HG02884 (cell line): Measurements from ENCODE around the gene TTC21B.

Experiments
- ATAC-seq: cut with Tn5 transposase; IDR thresholded peaks from one replicate; pipeline ENCODE4 v1.9.1; 2021; ENCODE audit warnings: mild to moderate bottlenecking, moderate library complexity; ENCODE audit not compliant: unreplicated experiment

TTC21B gene

GRCh38 chr2:165927353-165927752 is 26.2 kb downstream of the TTC21B start:
- ATAC-seq, result no peak

- no peak for ATAC-seq
Observed at GRCh38 chr2:165924946-165925345, 28.6 kb downstream of the TTC21B start.

DNA sequence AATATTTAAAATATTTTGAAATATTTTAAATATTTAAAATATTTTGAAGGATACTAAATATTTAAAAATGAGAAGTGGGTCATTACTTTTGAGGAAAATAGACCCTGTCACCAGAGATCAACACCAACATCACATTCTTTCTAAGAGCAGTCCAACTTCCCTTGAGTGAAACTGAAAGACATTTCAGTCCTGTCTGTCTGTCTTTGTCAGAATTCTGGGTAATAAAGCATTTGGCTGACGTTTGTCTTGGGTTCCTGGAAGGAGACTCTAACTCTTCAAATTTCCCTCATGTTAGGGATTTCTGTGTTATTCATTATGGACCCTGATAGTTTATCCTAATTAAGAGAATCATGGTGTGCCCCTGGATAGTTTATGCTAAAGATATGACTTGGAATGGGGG is 32.8 kb downstream of the TTC21B start:
- no peak for ATAC-seq

DNA sequence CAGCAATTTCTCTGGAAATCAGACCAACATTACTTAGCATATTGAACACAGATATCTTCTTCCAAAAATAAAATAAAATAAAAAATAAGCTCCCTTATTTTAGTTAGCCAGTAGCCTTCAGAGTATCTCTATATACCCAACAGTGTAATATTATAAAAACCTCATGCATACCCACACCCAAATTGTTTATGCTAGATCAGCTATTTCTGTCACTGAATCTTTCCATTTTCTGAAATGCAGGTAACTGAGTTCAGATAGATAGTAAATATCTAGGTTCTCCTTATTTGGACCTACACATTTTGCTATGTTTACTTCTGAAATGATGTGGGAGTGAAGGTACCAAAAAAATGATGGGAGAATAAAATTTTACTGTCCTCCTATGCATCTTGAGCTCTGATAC is 39.9 kb downstream of the TTC21B start:
- ATAC-seq, result no peak

DNA sequence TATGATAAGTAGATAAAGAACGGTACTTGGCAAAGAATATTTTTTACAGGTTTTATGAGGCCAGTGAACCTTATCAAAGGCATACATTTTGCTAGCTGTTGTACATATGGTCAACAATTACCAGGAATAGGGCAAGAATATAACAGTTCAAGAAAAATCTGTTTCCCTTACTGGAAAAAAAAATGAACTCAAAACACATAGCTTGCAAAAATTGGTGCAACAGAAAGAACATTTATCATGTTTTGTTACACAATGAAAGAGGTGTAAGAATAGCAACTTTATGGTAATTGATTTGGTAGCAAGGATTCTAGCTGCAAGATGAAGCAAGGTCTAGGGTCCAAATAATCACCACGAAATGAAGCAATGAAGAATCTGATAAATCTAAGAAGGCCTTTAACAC is 41.6 kb downstream of the TTC21B start:
- no peak for ATAC-seq

DNA sequence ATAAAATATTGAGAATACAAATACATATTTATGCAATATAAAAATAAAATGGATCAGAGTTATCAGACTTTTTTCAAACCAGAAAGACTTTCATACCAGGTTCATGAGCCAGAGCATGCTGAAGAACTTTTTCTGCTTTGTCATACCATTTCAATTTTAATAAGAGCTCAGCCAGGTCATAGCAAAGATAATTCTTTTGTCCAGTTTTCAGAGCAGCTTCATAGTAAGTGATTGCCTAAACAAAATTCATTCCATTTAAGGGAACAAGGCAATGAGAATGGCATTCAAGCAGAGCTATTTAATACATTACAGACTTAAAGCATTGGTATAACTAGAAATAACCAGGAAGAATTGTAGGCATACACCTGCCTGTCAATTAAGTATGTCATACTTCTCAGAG is 42.3 kb downstream of the TTC21B start:
- no peak for ATAC-seq

- no peak for ATAC-seq
Observed at GRCh38 chr2:165909466-165909865, 44.1 kb downstream of the TTC21B start.

- ATAC-seq, result no peak
Observed at GRCh38 chr2:165905854-165906253, 47.7 kb downstream of the TTC21B start.

GRCh38 chr2:165905269-165905668 is 48.3 kb downstream of the TTC21B start:
- ATAC-seq, result no peak

DNA sequence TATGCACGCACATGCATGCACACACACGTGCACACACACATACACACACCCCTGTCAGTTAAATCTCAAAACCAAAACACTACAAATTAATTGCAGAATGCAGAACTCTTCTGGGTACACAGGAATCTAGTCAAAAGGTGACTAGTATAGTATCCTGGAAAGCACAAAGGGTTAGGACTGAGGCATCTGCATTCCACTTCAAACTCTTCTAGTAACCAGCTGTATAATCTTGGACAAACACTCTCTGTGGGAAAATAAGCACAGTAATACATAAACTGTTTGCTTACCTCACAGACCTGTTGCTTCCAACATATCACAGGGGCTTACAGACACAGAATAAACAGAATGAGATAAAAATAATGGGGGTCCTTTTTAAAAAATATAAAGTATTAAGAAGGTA is 49.1 kb downstream of the TTC21B start:
- ATAC-seq, result no peak

GRCh38 chr2:165903406-165903805 is 50.2 kb downstream of the TTC21B start:
- no peak for ATAC-seq

- no peak for ATAC-seq
Observed at GRCh38 chr2:165902934-165903333, 50.6 kb downstream of the TTC21B start.

- no peak for ATAC-seq
Observed at GRCh38 chr2:165901620-165902298, 51.8 kb downstream of the TTC21B start.

DNA sequence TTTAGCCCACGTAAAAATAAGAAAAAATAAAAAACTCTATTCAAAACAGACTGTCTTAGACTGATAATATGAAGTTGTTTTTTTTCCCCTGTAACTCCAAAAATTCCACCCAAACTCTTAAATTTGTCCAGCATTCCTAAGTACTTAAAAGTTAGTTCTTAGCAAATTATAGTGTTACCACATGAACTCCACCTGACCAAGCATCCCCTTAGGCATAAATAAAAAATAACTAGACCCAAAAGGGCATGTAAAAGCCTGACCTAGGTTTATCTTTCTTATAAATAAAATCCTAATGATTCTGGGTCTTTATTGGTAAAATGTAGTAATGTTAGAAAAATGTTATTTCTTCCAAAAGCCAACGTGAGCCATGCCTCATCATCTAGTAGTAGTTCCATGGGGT is 54.3 kb downstream of the TTC21B start:
- ATAC-seq, result no peak

- no peak for ATAC-seq
Observed at GRCh38 chr2:165898381-165898780, 55.2 kb downstream of the TTC21B start.

DNA sequence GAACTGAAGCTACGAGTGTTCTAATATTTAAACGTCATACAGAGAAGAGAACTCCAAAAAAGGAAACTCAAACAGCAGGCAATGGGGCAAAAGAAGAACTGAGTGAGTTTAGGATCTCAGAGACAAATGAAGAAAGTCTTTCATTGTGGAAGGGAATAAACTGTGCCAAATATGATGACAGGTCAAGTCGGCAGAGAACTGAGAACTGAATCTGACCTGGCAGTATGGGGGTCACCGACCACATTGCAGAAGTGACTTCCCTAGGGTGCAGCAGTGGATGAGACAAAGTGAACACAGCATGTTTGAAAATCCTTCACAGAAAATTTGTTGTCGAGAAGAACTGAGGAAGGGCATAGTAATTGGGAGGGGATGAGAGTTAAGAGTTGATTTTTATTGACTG is 55.9 kb downstream of the TTC21B start:
- ATAC-seq, result peak; percentile 61

GRCh38 chr2:165897074-165897473 is 56.5 kb downstream of the TTC21B start:
- no peak for ATAC-seq

- ATAC-seq, result peak; percentile 86
Observed at GRCh38 chr2:165895974-165896373, 57.6 kb downstream of the TTC21B start.

DNA sequence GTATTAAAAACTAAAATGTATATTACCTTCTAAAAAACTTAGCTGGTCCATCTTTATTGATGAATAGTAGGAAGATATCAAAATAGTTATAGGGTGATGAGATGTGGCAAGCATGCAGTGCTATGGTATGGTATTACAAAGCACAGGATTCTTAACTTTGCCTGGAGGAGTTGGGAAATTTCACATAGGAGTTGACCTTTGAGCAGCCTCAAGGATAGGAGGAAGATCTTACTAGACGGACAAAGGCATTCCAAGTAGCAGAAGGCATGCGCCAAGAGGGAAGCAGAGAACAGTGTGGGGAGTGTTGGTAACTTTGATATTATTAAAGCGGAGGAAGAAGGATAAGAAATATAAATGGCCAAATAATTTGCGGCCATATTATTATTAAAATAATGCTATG is 60.0 kb downstream of the TTC21B start:
- no peak for ATAC-seq

DNA sequence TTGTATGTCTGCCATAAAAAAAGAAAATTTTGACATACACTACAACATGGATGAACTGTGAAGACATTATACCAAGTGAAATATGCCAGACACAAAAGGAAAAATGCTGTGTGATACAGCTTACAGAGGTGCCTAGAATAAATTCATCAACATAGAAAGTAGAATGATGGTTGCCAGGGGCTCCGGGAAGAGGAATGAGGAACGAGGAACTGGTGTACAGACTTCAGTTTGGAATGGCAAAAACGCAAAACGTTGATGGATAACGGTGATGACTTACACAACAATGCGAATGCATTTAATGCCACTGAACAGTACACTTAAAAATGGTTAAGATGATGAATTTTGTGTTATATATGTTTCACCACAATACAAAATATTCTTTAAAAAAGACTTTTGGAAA is 61.0 kb downstream of the TTC21B start:
- ATAC-seq, result no peak

GRCh38 chr2:165891943-165892342 is 61.6 kb downstream of the TTC21B start:
- ATAC-seq, result no peak

DNA sequence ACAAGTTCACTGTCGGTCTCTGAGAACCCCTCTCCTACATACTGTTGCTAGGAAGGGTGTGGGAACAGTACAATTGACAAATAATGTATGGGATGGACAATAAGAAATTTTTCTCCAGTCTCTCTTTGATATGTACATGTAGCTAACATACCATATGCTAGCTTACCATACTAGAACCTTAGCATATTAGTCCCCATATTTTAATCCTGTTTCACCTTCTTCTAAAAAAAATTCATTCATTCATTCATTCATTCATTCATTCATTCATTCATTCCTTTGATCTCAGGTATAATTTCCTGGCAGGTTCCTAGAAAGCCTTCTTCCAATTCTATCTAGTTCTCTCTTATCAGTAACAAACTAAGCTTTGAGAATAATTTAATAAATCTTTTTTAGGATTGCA is 62.2 kb downstream of the TTC21B start:
- ATAC-seq, result no peak

- no peak for ATAC-seq
Observed at GRCh38 chr2:165889798-165890197, 63.8 kb downstream of the TTC21B start.
